Stimulated activated effector memory CD8-positive, alpha-beta T cell treated with anti-CD3 and anti-CD28 coated beads, Interleukin-12 subunit alpha, Interleukin-12 subunit beta, amount 100 ng/mL, for 72 hours (primary cell): ENCODE data around the gene ARMC12.
A peak's percentile ranks its signal among the peaks of the same experiment; 100 is the strongest.

Experiments
- ATAC-seq: fragments of 150-1000 bp; cut with Tn5 transposase; 2 replicates; pipeline ENCODE4 v1.10.0; 2021
- DNase-seq, 2 donors: peaks; one replicate each; pipeline ENCODE4 v3.0.0; 2021 to 2022; ENCODE audit warnings: low spot score in 2 of 2
- H3K27ac Mint-ChIP-seq: one replicate; pipeline ENCODE4 v1.8.0; 2022; ENCODE audit warnings: mild to moderate bottlenecking, mixed read lengths
- H3K36me3 Mint-ChIP-seq: one replicate; pipeline ENCODE4 v1.8.0; 2022; ENCODE audit warnings: mild to moderate bottlenecking, mixed read lengths
- H3K4me1 Mint-ChIP-seq: one replicate; pipeline ENCODE4 v1.8.0; 2022; ENCODE audit warnings: mixed read lengths
- H3K4me3 Mint-ChIP-seq: one replicate; pipeline ENCODE4 v1.8.0; 2022; ENCODE audit warnings: mild to moderate bottlenecking, mixed read lengths
- H3K9me3 Mint-ChIP-seq: one replicate; pipeline ENCODE4 v1.8.0; 2022; ENCODE audit warnings: mixed read lengths

Gene ARMC12

DNA sequence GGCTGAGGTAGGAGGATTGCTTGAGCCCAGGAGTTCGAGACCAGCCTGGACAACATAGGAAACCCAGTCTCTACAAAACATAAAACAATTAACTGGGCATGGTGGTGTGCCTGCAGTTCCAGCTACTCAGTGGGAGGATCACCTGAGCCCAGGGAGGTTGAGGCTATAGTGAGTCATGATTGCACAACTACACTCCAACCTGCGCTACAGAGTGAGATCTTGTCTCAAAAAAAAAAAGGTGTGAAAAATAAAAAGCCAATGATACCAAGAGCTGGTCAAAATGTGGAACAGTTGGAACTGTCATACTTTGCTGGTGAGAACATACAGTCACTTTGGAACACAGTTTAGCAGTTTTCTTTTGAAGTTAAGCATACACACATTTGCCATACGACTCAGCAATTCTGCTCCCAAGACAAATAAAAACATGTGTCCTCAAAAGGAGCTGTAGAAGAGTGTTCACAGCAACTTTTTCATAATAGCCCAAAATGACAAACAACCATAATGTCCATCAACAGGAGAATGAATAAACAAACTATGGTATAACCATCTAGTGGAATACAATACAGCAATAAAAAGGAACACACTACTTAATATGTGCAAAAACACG is 26.5 kb upstream of the ARMC12 start:
- Mint-ChIP-seq H3K4me1 (peaks cover 25% of the 10 kb centered on the region), H3K9me3 (peaks cover 3% of the 10 kb centered on the region), H3K4me3 (no peak overlapping the region), H3K27ac (peak overlapping the region; percentile 67), H3K36me3 (no peaks in the 10 kb centered on the region)
- no peak for DNase-seq
- ATAC-seq: peak; percentile 98

DNA sequence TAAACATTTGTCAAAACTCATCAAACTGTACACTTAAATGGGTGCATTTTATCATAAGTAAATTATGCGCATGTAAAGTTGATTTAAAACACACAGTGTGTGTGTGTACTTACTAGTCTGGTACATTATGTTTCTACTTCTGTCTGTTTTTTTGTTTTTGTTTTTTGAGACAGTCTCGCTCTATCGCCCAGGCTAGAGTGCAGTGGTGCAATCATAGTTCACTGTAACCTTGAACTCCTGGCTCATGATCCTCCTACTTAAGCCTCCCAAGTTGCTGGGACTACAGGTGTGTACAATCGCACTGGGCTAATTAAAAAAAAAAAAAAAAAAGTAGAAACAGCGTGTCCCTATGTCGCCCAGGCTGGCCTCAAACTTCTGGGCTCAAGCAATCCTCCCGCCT is 25.1 kb upstream of the ARMC12 start:
- ATAC-seq (no peak), DNase-seq (no peak)
- Mint-ChIP-seq H3K27ac (no peak overlapping the region), H3K36me3 (no peaks in the 10 kb centered on the region), H3K4me1 (peaks cover 38% of the 10 kb centered on the region), H3K4me3 (no peak overlapping the region), H3K9me3 (peaks cover 3% of the 10 kb centered on the region)

DNA sequence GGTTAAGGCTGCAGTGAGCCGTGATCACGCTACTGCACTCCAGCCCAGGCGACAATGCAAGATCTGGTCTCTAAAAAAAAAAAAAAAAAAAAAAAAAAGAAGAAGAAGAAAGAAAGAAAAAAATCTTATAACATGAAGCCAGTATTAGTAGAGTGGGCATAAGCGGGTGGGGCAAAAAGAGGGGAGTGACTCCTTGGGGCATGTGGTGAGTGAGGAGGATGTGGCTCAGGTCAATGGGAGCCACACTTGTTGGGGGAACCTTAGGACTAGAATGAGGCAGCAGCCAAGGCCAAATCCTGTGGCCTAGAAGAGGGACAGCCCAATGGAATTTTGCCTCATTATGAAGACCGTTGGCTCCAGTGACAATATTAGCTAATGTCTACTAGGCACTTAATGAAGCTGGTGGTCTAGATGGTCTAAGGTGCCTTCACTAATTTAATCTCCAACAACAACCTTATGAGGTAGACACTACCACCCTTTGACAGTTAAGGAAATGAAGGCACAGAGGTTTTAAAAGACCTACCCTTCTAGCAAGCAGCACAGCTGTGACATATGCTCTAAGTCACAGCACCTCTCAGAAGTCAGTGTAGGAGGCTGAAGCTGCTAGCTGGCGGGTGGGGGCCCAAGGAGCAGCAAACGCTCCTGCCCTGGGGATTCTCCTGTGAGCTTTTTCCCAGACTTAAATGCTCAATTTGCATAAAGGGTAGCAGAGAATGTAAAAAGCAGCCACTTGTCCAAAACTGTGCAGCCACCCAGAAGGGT is 23.6 kb upstream of the ARMC12 start:
- Mint-ChIP-seq H3K9me3 (peaks cover 3% of the 10 kb centered on the region), H3K4me3 (no peak overlapping the region), H3K4me1 (peaks cover 47% of the 10 kb centered on the region), H3K27ac (no peak overlapping the region), H3K36me3 (no peaks in the 10 kb centered on the region)
- ATAC-seq (no peak), DNase-seq (no peak)

DNA sequence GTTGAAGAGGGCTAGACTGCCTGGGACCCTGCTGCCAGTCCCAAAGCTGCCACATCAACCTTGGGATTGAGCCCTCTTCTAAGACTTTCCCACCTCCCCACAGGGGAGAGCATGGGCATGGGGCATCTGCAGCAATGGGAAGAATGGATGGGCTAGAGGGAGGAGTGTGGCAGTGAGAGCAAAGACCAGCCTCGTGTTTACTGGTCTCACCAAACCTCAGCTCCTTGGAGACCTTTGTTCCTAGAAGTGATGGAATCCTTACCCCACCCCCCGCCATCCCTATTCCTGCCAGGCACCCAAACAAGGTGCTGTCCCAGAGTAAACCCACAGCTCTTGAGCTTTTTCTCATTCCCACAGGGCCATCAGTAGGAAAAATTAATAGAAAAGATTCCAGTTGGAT is 20.0 kb upstream of the ARMC12 start:
- Mint-ChIP-seq H3K4me3 (no peak overlapping the region), H3K36me3 (no peaks in the 10 kb centered on the region), H3K9me3 (no peaks in the 10 kb centered on the region), H3K4me1 (peaks cover 57% of the 10 kb centered on the region), H3K27ac (no peak overlapping the region)
- ATAC-seq (no peak), DNase-seq (no peak)

DNA sequence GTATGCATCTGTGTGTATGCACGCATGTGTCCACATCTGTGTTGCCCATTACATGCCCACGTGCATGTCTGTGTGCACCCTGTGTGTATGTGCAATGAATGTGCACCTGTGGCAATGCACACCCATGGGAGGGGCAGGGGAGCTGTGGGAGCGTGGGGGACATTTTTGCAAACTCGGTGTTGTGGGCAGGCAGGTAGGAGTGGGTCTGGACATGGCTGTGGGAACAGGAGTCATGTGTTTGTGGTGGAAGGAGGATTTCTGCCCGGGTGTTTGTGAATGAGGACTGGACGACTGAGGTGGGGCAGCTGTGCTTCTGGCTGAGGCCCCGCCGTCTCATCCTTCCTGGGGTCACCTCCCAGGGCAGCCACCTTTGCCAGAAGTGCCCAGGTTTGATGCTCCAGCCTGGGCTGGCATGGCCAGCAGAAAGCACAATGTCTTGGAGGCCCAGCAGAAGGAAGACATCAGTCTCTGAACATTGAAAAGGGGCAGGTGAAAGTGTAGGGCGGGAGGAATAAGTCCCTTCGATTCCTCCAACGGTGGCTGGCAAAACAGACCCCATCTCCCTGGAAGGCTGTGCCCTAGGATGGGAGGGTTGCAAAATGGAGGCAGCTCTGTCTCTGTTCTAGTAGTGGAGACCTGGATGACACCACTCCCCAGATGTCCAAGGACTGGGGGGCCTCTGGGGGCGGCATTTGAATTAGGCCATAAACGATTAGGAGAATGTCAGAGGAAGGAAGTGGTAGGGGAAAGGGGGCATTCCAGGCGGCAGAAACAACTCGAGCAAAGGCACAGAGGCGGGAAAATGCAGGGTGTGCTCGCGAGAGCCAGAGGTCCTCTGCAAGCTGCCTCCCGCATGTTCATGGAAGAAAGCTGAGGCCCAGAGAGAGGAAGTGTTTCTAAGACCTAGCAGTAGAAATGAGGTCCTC is 19.1 kb upstream of the ARMC12 start:
- peaks cover 61% of the 10 kb centered on the region for H3K4me1 Mint-ChIP-seq
- H3K9me3 Mint-ChIP-seq: no peaks in the 10 kb centered on the region
- no peak for DNase-seq
- ATAC-seq: no peak
- H3K4me3 Mint-ChIP-seq: no peak overlapping the region
- peak overlapping the region; percentile 91 for H3K27ac Mint-ChIP-seq
- H3K36me3 Mint-ChIP-seq: no peaks in the 10 kb centered on the region

DNA sequence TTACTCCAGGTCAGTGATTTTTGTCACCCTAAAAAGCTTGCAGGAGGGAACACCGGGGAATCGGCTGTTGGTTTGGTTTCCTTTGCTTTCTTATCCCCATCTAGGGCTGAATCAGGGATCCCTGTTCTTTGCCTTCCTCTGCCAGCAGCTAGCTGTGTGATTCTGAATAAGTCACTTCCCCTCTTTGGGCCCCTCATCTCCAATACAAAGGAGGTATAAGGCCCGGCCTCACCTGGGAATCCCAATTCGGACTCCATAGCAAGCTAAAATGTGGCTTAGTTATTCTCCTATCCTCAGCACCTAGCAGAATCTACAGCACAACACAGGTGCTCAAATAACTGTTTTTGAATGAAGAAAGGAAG is 18.5 kb upstream of the ARMC12 start:
- DNase-seq (no peak), ATAC-seq (no peak)
- no peaks in the 10 kb centered on the region for H3K9me3 Mint-ChIP-seq
- peak overlapping the region; percentile 91 for H3K27ac Mint-ChIP-seq
- peaks cover 62% of the 10 kb centered on the region for H3K4me1 Mint-ChIP-seq
- H3K4me3 Mint-ChIP-seq: peak overlapping the region; percentile 27
- no peaks in the 10 kb centered on the region for H3K36me3 Mint-ChIP-seq

DNA sequence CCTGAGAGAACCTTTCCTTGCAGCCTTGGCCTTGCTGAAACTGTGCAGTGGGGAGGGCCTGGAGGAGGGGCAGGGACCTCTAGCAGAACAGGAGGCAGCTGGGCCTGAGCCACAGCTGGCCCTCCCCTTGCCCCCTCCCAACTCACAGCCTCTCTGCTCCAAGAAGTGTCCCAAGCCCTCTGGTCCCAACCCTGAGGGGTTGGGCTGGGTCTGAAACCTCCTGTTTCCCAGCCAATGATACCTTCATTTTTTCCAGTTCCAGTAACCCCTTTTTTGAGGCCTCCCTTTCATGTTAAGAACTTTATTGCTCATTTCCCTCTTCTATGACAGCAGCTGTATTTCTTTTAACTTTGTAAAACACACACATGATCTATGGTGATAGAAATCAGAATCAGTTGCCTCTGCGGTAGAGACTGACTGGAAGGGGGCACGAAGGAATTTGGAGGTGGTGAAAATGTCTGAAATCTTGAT is 17.9 kb upstream of the ARMC12 start:
- Mint-ChIP-seq H3K9me3 (no peaks in the 10 kb centered on the region), H3K36me3 (no peaks in the 10 kb centered on the region), H3K4me1 (peaks cover 57% of the 10 kb centered on the region), H3K4me3 (peak overlapping the region; percentile 27), H3K27ac (peak overlapping the region; percentile 91)
- peak; percentile 56 for ATAC-seq
- no peak for DNase-seq

DNA sequence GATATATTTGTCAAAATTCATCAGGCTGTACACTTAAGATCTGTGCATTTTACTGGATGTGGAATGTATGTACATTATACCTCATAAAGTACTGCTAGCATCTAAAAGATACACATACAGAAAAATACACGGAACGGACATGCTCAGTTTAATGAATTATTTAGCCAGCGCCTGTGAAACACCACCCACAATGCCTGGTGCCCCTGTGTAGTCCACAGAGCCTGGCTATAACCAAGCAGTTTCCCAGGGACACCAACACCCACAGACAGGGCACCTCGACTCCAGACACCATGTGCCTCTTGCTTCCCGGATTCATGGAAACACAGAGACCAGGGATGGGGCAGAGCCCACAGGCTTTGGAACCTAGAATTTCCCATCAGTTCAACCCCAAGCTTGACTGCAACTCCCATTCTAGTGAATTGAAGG is 17.4 kb upstream of the ARMC12 start:
- H3K4me3 Mint-ChIP-seq: peak overlapping the region; percentile 27

DNA sequence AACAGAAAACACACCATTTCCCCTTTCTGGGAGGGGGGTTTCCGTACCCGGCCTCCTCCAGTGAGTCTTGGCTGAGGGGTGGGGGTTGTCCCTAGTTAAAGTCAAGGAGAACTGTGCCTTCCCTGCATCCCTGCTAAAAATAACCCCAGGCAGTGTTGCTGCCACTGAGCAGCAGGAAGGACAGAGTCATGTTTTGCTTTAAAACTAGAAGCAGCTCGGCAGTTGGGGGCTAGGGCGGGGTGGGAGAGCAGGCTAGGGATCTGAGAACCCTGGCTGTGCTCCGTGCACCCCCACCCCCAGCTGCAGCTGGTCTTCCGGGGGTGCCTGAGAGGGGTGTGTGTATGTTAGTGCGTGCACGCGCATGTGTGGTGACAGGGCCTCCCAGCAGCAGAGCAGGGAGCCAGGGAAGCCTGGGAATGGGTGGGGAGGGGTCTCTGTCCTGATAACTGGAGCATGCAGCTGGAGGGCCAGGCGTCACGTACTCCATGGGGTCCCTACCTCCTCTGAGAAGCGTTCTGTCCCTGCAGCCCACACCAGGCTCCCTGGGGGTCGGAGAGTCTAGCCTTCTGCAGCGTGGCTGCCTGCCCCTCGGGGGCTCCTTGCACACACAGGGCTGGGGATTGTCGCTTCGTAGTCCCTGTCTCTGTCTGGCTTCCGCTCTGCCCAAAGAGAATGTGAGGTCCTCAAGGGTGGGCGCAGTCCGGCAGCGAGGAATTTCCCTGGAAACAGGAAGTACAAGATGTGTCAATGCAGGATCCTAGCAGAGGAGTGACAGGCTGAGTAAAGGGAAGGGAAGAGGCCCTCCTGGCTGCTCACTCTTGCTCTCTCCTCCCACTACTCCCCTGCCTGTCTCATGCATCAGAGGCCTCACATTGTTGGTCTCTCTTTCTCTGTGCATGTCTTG is 16.8 kb upstream of the ARMC12 start:
- Mint-ChIP-seq H3K27ac (peak overlapping the region; percentile 45), H3K36me3 (no peaks in the 10 kb centered on the region), H3K9me3 (no peaks in the 10 kb centered on the region), H3K4me1 (peaks cover 57% of the 10 kb centered on the region), H3K4me3 (peak overlapping the region; percentile 27)
- peak; percentile 48 for ATAC-seq
- DNase-seq: no peak

More for the DNA sequence above, 17.4 kb upstream of the ARMC12 start:
- Mint-ChIP-seq H3K36me3 (no peaks in the 10 kb centered on the region), H3K27ac (peak overlapping the region; percentile 91), H3K4me1 (peaks cover 56% of the 10 kb centered on the region), H3K9me3 (no peaks in the 10 kb centered on the region)
- no peak for DNase-seq
- no peak for ATAC-seq

DNA sequence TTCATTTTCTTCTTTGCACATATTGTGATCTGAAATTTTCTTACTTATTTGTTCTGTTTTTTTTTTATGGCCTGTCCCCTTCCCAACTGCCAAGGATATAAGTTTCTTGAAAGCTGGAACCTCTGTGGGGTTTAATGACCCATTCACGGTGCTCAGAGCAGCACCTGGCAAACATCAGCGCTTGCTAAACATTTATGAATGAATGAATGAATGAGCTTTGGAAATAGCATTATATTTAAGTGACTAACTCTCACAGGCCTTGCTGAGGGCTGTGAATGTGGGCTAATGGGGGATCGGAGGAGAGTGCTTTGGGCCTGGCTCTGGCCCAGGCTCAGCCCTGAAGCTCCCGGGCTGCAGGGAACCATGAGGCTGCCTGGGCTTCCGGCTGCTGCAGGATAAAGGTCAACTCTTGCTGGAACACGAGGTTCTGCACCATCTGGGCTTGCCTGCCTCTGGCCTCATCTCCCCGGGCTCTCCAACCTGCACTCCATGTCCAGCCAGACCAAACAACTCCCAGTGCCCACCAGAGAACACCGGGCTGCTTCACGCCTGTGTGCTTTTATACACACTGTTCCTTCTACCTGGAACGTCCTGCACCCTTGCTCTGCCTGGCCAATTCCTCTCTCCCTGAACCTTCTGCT is 14.6 kb upstream of the ARMC12 start:
- DNase-seq (no peak), ATAC-seq (no peak)
- Mint-ChIP-seq H3K27ac (peak overlapping the region; percentile 74), H3K9me3 (no peaks in the 10 kb centered on the region), H3K4me3 (no peak overlapping the region), H3K4me1 (peaks cover 61% of the 10 kb centered on the region), H3K36me3 (no peaks in the 10 kb centered on the region)

DNA sequence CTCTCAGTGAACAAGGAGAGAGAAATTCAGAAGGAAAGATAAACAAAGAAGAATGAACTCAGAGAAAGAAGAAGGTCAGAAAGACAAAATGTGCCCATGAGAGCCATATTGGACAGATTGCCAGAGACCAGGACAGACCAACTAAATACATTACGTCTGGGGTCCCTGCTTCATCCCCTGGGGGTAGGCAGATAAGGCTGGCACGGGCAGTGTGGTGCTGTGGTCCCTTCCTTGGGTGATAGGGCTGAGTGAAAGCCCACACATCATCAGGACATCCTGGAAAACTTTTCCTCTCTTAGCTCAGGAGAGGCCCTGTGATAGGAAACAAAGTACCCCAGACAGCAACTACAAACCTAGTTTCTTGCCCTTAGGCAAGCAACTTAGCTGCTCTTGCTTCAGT is 13.2 kb upstream of the ARMC12 start:
- no peak for DNase-seq
- Mint-ChIP-seq H3K9me3 (no peaks in the 10 kb centered on the region), H3K27ac (no peak overlapping the region), H3K36me3 (no peaks in the 10 kb centered on the region), H3K4me1 (peaks cover 59% of the 10 kb centered on the region), H3K4me3 (no peak overlapping the region)
- ATAC-seq: no peak

DNA sequence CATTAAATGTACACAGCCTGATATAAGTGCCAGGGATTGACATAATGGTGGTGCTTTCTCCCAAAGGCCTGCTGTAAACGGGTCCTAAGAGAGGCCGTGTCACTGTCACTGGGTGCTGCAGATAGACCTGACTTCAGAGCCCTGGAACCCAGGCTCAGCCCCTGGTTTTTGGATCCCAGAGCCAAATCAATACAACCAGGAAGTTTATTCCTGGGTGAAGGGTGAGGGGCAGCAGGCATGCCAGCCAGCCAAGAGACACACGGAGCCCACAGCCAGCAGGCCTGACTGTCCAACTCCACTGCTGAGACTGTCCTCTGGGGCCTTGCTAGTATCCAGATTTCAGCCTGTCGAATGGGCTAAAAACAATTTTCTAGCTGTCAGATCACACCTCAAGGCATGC is 12.8 kb upstream of the ARMC12 start:
- H3K4me3 Mint-ChIP-seq: no peak overlapping the region
- DNase-seq: no peak

DNA sequence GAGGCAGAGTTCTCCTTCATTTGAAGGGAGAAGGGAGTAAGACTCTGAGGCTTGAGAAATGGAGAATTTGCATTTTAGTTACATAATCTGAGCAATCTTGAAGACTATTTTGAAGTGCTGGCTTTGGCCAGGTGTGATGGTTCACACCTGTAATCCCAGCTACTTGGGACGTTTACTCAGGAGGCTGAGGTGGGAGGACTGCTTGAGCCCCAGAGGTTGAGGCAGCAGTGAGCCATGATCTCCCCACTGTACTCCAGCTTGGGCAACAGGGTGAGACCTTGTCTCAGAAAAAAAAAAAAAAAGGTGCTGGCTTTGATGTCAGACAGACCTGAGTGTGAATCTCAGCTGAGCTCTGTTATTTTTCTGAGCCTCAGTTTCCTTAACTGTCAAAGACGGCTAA is 12.4 kb upstream of the ARMC12 start:
- no peaks in the 10 kb centered on the region for H3K36me3 Mint-ChIP-seq
- H3K27ac Mint-ChIP-seq: no peak overlapping the region
- peaks cover 60% of the 10 kb centered on the region for H3K4me1 Mint-ChIP-seq
- no peaks in the 10 kb centered on the region for H3K9me3 Mint-ChIP-seq
- no peak for DNase-seq
- no peak for ATAC-seq
- no peak overlapping the region for H3K4me3 Mint-ChIP-seq

More for the DNA sequence above, 12.8 kb upstream of the ARMC12 start:
- no peak for ATAC-seq
- Mint-ChIP-seq H3K9me3 (no peaks in the 10 kb centered on the region), H3K27ac (no peak overlapping the region), H3K36me3 (no peaks in the 10 kb centered on the region), H3K4me1 (peaks cover 59% of the 10 kb centered on the region)

DNA sequence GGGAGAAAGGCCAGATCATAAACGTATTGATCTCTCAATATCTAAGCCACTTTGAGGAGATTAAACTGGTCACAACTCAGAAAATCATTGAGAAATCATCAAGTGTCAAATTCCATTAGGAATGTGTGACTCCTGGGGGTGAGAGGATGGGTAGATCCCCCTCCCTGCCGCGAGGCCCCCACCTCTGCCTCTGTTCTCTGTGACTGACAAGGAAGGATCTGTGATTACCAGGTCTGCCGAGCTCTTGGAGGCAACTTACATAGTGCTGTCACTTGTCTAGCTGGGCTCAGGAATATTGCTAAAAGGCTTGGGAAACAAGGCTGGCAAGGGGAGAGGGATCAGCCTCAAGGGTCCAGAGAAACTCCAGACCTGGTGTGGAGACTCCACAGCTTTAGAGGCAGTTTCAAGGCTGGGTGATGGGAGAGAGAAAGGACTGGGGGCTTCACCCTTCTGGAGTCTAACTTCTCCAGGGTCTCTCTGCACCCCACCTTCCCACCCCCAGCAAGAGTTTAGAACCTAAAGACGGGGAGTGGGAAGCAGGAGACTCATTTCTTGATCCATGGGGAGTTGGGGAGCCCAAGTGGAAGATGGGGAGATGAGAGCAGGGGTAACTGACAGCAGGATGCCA is 11.6 kb upstream of the ARMC12 start:
- Mint-ChIP-seq H3K4me1 (peaks cover 61% of the 10 kb centered on the region), H3K4me3 (no peak overlapping the region), H3K9me3 (no peaks in the 10 kb centered on the region), H3K27ac (peak overlapping the region; percentile 55), H3K36me3 (no peaks in the 10 kb centered on the region)
- DNase-seq (no peak), ATAC-seq (no peak)
